Activated naive CD4-positive, alpha-beta T cell treated with Interleukin-2 at 50 U/mL for 16 hours (primary cell): ENCODE data around the gene NDUFA1.
A peak's percentile ranks its signal among the peaks of the same experiment; 100 is the strongest.
"Not testable (repeated sequence)": the region's sequence is repeated elsewhere in the genome, so short reads cannot be mapped to it uniquely, and the experiment has no call there.

Experiments
- DNase-seq: peaks from one replicate; pipeline ENCODE4 v3.0.0-alpha.2; 2020

The NDUFA1 gene

GRCh38 chrX:119871599-119872395, at the start of gene NDUFA1, which contains the start of gene RNF113A:
Gene NDUFA1, plus strand, starts transcription at chrX:119871832. Its CDS starts 80 bp downstream, at chrX:119871912.
Gene RNF113A, minus strand, starts transcription at chrX:119871733. Its CDS starts 120 bp downstream, at chrX:119871613.
- DNase-seq: peak; percentile 86

GRCh38 chrX:119824221-119824620, 47.4 kb upstream of the NDUFA1 start:
- DNase-seq: not testable (repeated sequence)

GRCh38 chrX:119826399-119826959, 45.2 kb upstream of the NDUFA1 start:
- no peak for DNase-seq

- no peak for DNase-seq
Observed at GRCh38 chrX:119828446-119828845, 43.2 kb upstream of the NDUFA1 start.

- no peak for DNase-seq
Observed at GRCh38 chrX:119833905-119834304, 37.7 kb upstream of the NDUFA1 start.

- DNase-seq: peak; percentile 92
Observed at GRCh38 chrX:119852382-119853353, 19.0 kb upstream of the NDUFA1 start, which contains the start of gene UPF3B. Gene UPF3B, minus strand, starts transcription at chrX:119852963. Its CDS starts 35 bp downstream, at chrX:119852928.

GRCh38 chrX:119853444-119853843, 18.2 kb upstream of the NDUFA1 start:
- no peak for DNase-seq

GRCh38 chrX:119870626-119871131, 953 bp upstream of the NDUFA1 start:
- peak; percentile 37 for DNase-seq

- DNase-seq: no peak
Observed at GRCh38 chrX:119871245-119871598, 410 bp upstream of the NDUFA1 start.

GRCh38 chrX:119878740-119879139, 7.1 kb downstream of the NDUFA1 start:
- no peak for DNase-seq

GRCh38 chrX:119880076-119880475, 8.4 kb downstream of the NDUFA1 start:
- DNase-seq: no peak

- DNase-seq: peak; percentile 14
Observed at GRCh38 chrX:119880552-119881437, 9.2 kb downstream of the NDUFA1 start.

- DNase-seq: no peak
Observed at GRCh38 chrX:119885554-119886428, 14.2 kb downstream of the NDUFA1 start.

GRCh38 chrX:119887721-119888425, 16.2 kb downstream of the NDUFA1 start:
- peak; percentile 66 for DNase-seq

GRCh38 chrX:119890626-119891025, 19.0 kb downstream of the NDUFA1 start:
- not testable (repeated sequence) for DNase-seq

- not testable (repeated sequence) for DNase-seq
Observed at GRCh38 chrX:119891961-119892692, 20.5 kb downstream of the NDUFA1 start.

- no peak for DNase-seq
Observed at GRCh38 chrX:119895843-119896326, 24.3 kb downstream of the NDUFA1 start, which contains the start of gene AKAP14. Gene AKAP14, plus strand, starts transcription at chrX:119895893. Its CDS starts 7,331 bp downstream, at chrX:119903224.

- no peak for DNase-seq
Observed at GRCh38 chrX:119899125-119899524, 27.5 kb downstream of the NDUFA1 start.

GRCh38 chrX:119900976-119901375, 29.3 kb downstream of the NDUFA1 start:
- no peak for DNase-seq
